GM12878 (cell line): ENCODE measurements around the gene PERM1. TPM values are rescaled to one million over a fixed set of nuclear protein-coding genes. Genes with fewer than 3 reads are reported as not detected.

Experiments
- BACH1 ChIP-seq: fragments of 450-650 bp; IDR thresholded peaks from 2 replicates; pipeline ENCODE4 v1.6.1; 2017; ENCODE audit warnings: mild to moderate bottlenecking, borderline replicate concordance
- CBX3 ChIP-seq: fragments of 200-600 bp; sonication (generic); IDR thresholded peaks from 2 replicates; pipeline ENCODE4 v1.6.1; 2016; ENCODE audit warnings: low read depth, borderline replicate concordance
- CUX1 ChIP-seq: IDR thresholded peaks from 2 replicates; pipeline ENCODE4 v1.6.1; 2012; ENCODE audit warnings: improper control_type of control experiment, low read depth, low read length; ENCODE audit not compliant: insufficient replicate concordance
- IKZF1 ChIP-seq: fragments of 450-650 bp; conservative IDR thresholded peaks from 2 replicates; pipeline ENCODE4 v1.6.1; 2017; ENCODE audit warnings: antibody characterized with exemption, mild to moderate bottlenecking
- JUND ChIP-seq: IDR thresholded peaks from 2 replicates; pipeline ENCODE4 v1.6.1; 2012; ENCODE audit warnings: low read depth, mild to moderate bottlenecking, low read length, improper control_type of control experiment, moderate library complexity
- PAX5 ChIP-seq: IDR thresholded peaks from 2 replicates; pipeline ENCODE4 v1.6.1; 2011; ENCODE audit warnings: low read depth, low read length, borderline replicate concordance
- RBBP5 ChIP-seq: fragments of 200-600 bp; sonication (generic); conservative IDR thresholded peaks from 2 replicates; pipeline ENCODE4 v1.6.1; 2016
- STAT1 ChIP-seq: fragments of 450-650 bp; conservative IDR thresholded peaks from 2 replicates; pipeline ENCODE4 v1.6.1; 2014; ENCODE audit warnings: antibody characterized with exemption, mild to moderate bottlenecking
- SUPT20H ChIP-seq: IDR thresholded peaks from 2 replicates; pipeline ENCODE4 v1.6.1; 2011; ENCODE audit warnings: low read depth, mild to moderate bottlenecking, low read length, moderate library complexity, borderline replicate concordance; ENCODE audit not compliant: control insufficient read depth
- YY1 ChIP-seq: IDR thresholded peaks from 2 replicates; pipeline ENCODE4 v1.6.1; 2011; ENCODE audit warnings: low read depth, mild to moderate bottlenecking, low read length
- ZNF207 ChIP-seq: fragments of 450-650 bp; IDR thresholded peaks from 2 replicates; pipeline ENCODE4 v1.6.1; 2014; ENCODE audit warnings: antibody characterized with exemption, mild to moderate bottlenecking, borderline replicate concordance
- ZNF592 ChIP-seq: fragments of 450-650 bp; IDR thresholded peaks from 2 replicates; pipeline ENCODE4 v1.6.1; 2017; ENCODE audit warnings: mild to moderate bottlenecking, moderate library complexity
- ZZZ3 ChIP-seq: IDR thresholded peaks from 2 replicates; pipeline ENCODE4 v1.6.1; 2011; ENCODE audit warnings: low read depth; ENCODE audit not compliant: control insufficient read depth, insufficient read length
- polyA plus RNA-seq, 11 experiments: library from polyadenylated mRNA; depleted of rRNA in 4 of 11; unstranded in 6 of 11; stranded (reverse) in 5 of 11; fragments of >200 nt; fragmentation: Nextera tagmentation in 4 of 11; fragmentation: Illumina TruSeq in 1 of 11; extraction: Ambion mirVana in 4 of 11; extraction: Trizol in 1 of 11; gene quantifications; 1 replicate in 1 of 11; 2 replicates in 10 of 11; pipeline versions ENCODE4 v1.2.1 to v1.2.3, GENCODE V29; 2011 to 2016; ENCODE audit warnings: inconsistent platforms in 2 of 11, missing spikeins in 2 of 11, low read depth in 1 of 11
- total RNA-seq, 4 experiments: library from RNA; depleted of rRNA in 3 of 4; stranded (reverse); fragments of >200 nt in 3 of 4; fragmentation: Illumina TruSeq in 1 of 4; extraction: Trizol in 1 of 4; gene quantifications; 2 replicates each; pipeline versions ENCODE4 v1.2.1 to v1.2.3, GENCODE V29; 2013 to 2021
- TF ChIP-seq, protein P1 (sequence below): fragments of 450-650 bp; IDR thresholded peaks from 2 replicates; pipeline ENCODE4 v1.6.1; 2017; ENCODE audit warnings: mild to moderate bottlenecking

The PERM1 gene
- total and polyA plus RNA-seq, 10 of the 15 experiments (the other 5 are each of a cell fraction or from before 2014, with no cell fraction given), result not detected

DNA sequence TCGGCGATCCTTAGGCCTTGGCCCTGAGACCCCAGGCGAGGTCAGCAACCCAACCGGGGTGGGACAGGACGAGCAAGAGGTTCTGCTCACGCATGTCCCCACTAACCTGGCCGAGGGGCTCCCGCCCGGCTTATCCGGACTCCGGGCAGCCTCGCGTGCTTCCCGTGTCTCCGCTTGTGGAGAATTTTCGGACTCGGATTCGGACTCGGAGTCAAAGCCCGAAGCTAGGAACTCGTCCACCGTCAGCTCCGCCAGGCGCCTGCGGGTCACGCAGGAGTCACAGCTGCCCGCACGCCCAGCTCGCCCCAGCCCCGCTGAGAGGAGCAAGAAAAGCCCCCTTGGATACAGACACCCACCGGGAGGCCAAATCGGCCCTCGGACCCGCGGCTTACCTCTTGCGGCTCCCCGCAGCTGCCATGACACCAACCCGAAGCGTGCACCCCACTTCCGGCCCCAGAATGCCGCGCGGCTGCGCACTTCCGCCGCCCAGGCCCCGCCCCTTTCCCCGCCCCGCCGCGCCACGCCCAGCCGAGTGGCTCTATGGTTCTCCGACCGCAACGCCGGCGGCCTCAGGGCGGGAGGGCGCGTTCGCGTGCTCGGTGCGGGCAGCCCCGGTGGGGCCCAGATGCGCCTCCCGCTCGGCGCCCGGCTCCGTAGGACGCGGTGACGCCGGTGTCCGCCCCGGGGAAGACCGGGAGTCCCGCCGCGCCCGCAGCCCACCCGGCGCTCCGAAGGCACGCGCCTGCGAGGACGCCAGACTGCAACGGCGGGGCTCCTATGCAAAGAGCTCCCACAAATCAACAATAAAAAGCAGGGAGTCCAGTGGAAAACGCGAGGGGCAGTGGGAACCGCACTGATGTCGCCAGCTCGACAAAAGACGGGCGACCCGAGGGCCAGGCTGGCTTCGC is 22.8 kb downstream of the PERM1 start, which contains the start of gene NOC2L (continued):
- TF ChIP-seq, protein P1, sequence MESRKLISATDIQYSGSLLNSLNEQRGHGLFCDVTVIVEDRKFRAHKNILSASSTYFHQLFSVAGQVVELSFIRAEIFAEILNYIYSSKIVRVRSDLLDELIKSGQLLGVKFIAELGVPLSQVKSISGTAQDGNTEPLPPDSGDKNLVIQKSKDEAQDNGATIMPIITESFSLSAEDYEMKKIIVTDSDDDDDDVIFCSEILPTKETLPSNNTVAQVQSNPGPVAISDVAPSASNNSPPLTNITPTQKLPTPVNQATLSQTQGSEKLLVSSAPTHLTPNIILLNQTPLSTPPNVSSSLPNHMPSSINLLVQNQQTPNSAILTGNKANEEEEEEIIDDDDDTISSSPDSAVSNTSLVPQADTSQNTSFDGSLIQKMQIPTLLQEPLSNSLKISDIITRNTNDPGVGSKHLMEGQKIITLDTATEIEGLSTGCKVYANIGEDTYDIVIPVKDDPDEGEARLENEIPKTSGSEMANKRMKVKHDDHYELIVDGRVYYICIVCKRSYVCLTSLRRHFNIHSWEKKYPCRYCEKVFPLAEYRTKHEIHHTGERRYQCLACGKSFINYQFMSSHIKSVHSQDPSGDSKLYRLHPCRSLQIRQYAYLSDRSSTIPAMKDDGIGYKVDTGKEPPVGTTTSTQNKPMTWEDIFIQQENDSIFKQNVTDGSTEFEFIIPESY, result no peak
- TF ChIP-seq YY1 (peak; percentile 96), STAT1 (no peak), SUPT20H (no peak), BACH1 (no peak), IKZF1 (peak; percentile 63), CBX3 (no peak), ZZZ3 (no peak), RBBP5 (no peak), JUND (no peak), ZNF207 (no peak; the same call in 1 of the 2 replicates), ZNF592 (no peak), CUX1 (no peak), PAX5 (no peak)
